ENCODE measurements around the gene BRD3. TPM values are rescaled to one million over a fixed set of nuclear protein-coding genes. Genes with fewer than 3 reads are reported as not detected.

Gene BRD3
- total RNA-seq, 1 donor: 6.9 TPM

GRCh38 chr9:134032456-134033222, 35.2 kb downstream of the BRD3 start:
- no peak overlapping the region for H3K27ac ChIP-seq (ENCODE audit: low read depth, low read length)
- H3K9me3 ChIP-seq (ENCODE audit: low read depth, low read length): no peaks in the 10 kb centered on the region
- no peak overlapping the region for H3K4me3 ChIP-seq (ENCODE audit: insufficient read depth, low read length)
- H3K36me3 ChIP-seq (ENCODE audit: insufficient read depth, low read length): peaks cover 56% of the 10 kb centered on the region
- H3K4me1 ChIP-seq (ENCODE audit: insufficient read depth, low read length): no peaks in the 10 kb centered on the region
- TF ChIP-seq CTCF (IDR thresholded peaks at IDR 0.05; ENCODE audit: extremely low read depth, low read depth, low read length): no peak
- DNase-seq (ENCODE audit: insufficient read length, low spot score, missing footprints): peak; percentile 58
- no peaks in the 10 kb centered on the region for H4K20me1 ChIP-seq (ENCODE audit: insufficient read depth, low read length)
- no peak overlapping the region for H2AFZ ChIP-seq (ENCODE audit: low read length)
- no peaks in the 10 kb centered on the region for H3K27me3 ChIP-seq (ENCODE audit: insufficient read depth, low read length)
- H3K79me2 ChIP-seq (ENCODE audit: insufficient read depth, low read length): no peaks in the 10 kb centered on the region
- no peak overlapping the region for H3K4me2 ChIP-seq (ENCODE audit: insufficient read depth, low read length)

- peaks cover 56% of the 10 kb centered on the region for H3K36me3 ChIP-seq (ENCODE audit: insufficient read depth, low read length)
- H3K27ac ChIP-seq (ENCODE audit: low read depth, low read length): no peak overlapping the region
- H4K20me1 ChIP-seq (ENCODE audit: insufficient read depth, low read length): no peaks in the 10 kb centered on the region
- no peaks in the 10 kb centered on the region for H3K27me3 ChIP-seq (ENCODE audit: insufficient read depth, low read length)
- H3K4me2 ChIP-seq (ENCODE audit: insufficient read depth, low read length): no peak overlapping the region
- no peaks in the 10 kb centered on the region for H3K9me3 ChIP-seq (ENCODE audit: low read depth, low read length)
- H3K4me3 ChIP-seq (ENCODE audit: insufficient read depth, low read length): no peak overlapping the region
- no peaks in the 10 kb centered on the region for H3K4me1 ChIP-seq (ENCODE audit: insufficient read depth, low read length)
- DNase-seq (ENCODE audit: insufficient read length, low spot score, missing footprints): peak; percentile 25
- TF ChIP-seq CTCF (IDR thresholded peaks at IDR 0.05; ENCODE audit: extremely low read depth, low read depth, low read length): no peak
- no peaks in the 10 kb centered on the region for H3K79me2 ChIP-seq (ENCODE audit: insufficient read depth, low read length)
- no peak overlapping the region for H2AFZ ChIP-seq (ENCODE audit: low read length)
Measured at GRCh38 chr9:134031783-134032182, 36.0 kb downstream of the BRD3 start.

GRCh38 chr9:134030821-134031470, 36.9 kb downstream of the BRD3 start:
- DNase-seq (ENCODE audit: insufficient read length, low spot score, missing footprints): peak; percentile 35
- no peak overlapping the region for H3K27ac ChIP-seq (ENCODE audit: low read depth, low read length)
- peaks cover 6% of the 10 kb centered on the region for H3K4me1 ChIP-seq (ENCODE audit: insufficient read depth, low read length)
- no peaks in the 10 kb centered on the region for H3K27me3 ChIP-seq (ENCODE audit: insufficient read depth, low read length)
- no peak for TF ChIP-seq CTCF (IDR thresholded peaks at IDR 0.05; ENCODE audit: extremely low read depth, low read depth, low read length)
- no peak overlapping the region for H3K4me2 ChIP-seq (ENCODE audit: insufficient read depth, low read length)
- H3K36me3 ChIP-seq (ENCODE audit: insufficient read depth, low read length): peaks cover 56% of the 10 kb centered on the region
- no peak overlapping the region for H3K4me3 ChIP-seq (ENCODE audit: insufficient read depth, low read length)
- H2AFZ ChIP-seq (ENCODE audit: low read length): no peak overlapping the region
- H3K9me3 ChIP-seq (ENCODE audit: low read depth, low read length): no peaks in the 10 kb centered on the region
- H4K20me1 ChIP-seq (ENCODE audit: insufficient read depth, low read length): peaks cover 3% of the 10 kb centered on the region
- peaks cover 3% of the 10 kb centered on the region for H3K79me2 ChIP-seq (ENCODE audit: insufficient read depth, low read length)
